A673 (cell line): ENCODE measurements around the gene TMEM272.

Source experiments
- EZH2 ChIP-seq: fragments of 200-600 bp; sonication (generic); IDR thresholded peaks from 2 replicates; pipeline ENCODE4 v1.6.1; 2017; ENCODE audit warnings: borderline replicate concordance, low read depth, mild to moderate bottlenecking, mixed read lengths, antibody characterized with exemption, low read length; ENCODE audit not compliant: poor library complexity, severe bottlenecking
- TF ChIP-seq, protein P1 (sequence below): fragments of 300-800, 200-600 bp; sonication (generic); conservative IDR thresholded peaks from 2 replicates; pipeline ENCODE4 v1.5.1; 2017; ENCODE audit warnings: low read depth, mild to moderate bottlenecking, antibody characterized with exemption, low read length, moderate library complexity, mixed read lengths

DNA sequence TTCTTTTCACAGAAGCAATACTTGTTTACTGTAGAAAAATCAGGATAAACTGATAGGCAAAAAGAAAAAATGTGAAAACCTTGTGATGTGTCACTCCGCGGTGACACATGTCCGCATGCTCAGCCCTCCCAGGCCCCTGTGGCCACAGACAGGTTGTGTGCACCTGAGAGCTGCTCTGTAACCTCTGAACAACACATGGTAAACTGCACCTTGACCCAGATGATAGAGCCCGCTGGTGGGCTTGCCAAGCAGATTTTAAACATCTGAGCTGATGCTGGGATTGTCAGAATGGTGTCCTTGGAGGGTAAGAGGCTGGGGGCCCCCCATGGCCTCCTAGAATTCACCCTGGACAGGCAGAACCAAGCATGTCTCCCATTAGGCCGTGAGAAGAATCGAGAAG is 74.8 kb downstream of the TMEM272 start:
- TF ChIP-seq, protein P1, sequence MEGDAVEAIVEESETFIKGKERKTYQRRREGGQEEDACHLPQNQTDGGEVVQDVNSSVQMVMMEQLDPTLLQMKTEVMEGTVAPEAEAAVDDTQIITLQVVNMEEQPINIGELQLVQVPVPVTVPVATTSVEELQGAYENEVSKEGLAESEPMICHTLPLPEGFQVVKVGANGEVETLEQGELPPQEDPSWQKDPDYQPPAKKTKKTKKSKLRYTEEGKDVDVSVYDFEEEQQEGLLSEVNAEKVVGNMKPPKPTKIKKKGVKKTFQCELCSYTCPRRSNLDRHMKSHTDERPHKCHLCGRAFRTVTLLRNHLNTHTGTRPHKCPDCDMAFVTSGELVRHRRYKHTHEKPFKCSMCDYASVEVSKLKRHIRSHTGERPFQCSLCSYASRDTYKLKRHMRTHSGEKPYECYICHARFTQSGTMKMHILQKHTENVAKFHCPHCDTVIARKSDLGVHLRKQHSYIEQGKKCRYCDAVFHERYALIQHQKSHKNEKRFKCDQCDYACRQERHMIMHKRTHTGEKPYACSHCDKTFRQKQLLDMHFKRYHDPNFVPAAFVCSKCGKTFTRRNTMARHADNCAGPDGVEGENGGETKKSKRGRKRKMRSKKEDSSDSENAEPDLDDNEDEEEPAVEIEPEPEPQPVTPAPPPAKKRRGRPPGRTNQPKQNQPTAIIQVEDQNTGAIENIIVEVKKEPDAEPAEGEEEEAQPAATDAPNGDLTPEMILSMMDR: no peak
- TF ChIP-seq EZH2: no peak
